Suprapubic skin (tissue), 4 donors: ENCODE results near the gene MTERF2. TPM values are rescaled to one million over a fixed set of nuclear protein-coding genes. Genes with fewer than 3 reads are reported as not detected.
A peak's percentile ranks its signal among the peaks of the same experiment; 100 is the strongest.
"Not testable (repeated sequence)": the region's sequence is repeated elsewhere in the genome, so short reads cannot be mapped to it uniquely, and the experiment has no call there.

Experiments used
- DNase-seq, 2 donors: peaks; one replicate each; pipeline ENCODE4 v3.0.0-alpha.2; 2019; ENCODE audit warnings: low spot score in 2 of 2
- H3K27ac ChIP-seq: fragments of 200-600 bp; sonication (generic); one replicate; pipeline ENCODE4 v1.5.1; 2019
- H3K27me3 ChIP-seq: fragments of 200-600 bp; sonication (generic); one replicate; pipeline ENCODE4 v1.5.1; 2019
- H3K36me3 ChIP-seq: fragments of 200-600 bp; sonication (generic); one replicate; pipeline ENCODE4 v1.5.1; 2019
- H3K4me1 ChIP-seq: fragments of 200-600 bp; sonication (generic); one replicate; pipeline ENCODE4 v1.5.1; 2019
- H3K4me3 ChIP-seq: fragments of 200-600 bp; sonication (generic); one replicate; pipeline ENCODE4 v1.5.1; 2019; ENCODE audit warnings: mild to moderate bottlenecking
- H3K9me3 ChIP-seq: fragments of 200-600 bp; sonication (generic); one replicate; pipeline ENCODE4 v1.5.1; 2019
- CTCF ChIP-seq, 2 donors: fragments of 200-600 bp in 1 of 2; fragments of 450-650 bp in 1 of 2; sonication (generic) in 1 of 2; IDR thresholded peaks; one replicate each; pipeline ENCODE4 v1.5.1; 2016 to 2019; ENCODE audit warnings: antibody characterized with exemption in 2 of 2, mild to moderate bottlenecking in 1 of 2, moderate library complexity in 1 of 2
- EP300 ChIP-seq: sonication (generic); formaldehyde crosslinking; IDR thresholded peaks from one replicate; pipeline ENCODE4 v1.6.1; 2017; ENCODE audit warnings: antibody characterized with exemption
- POLR2A ChIP-seq, 2 donors: fragments of 450-650 bp; IDR thresholded peaks; one replicate each; pipeline ENCODE4 v1.6.1; 2017; ENCODE audit warnings: antibody characterized with exemption in 2 of 2, mild to moderate bottlenecking in 2 of 2, moderate library complexity in 2 of 2
- POLR2AphosphoS5 ChIP-seq, 3 donors: sonication (generic); formaldehyde crosslinking; IDR thresholded peaks; one replicate each; pipeline ENCODE4 v1.6.1; 2017; ENCODE audit warnings: antibody characterized with exemption in 3 of 3
- WGBS: methylation state at CpG from one replicate; pipeline ENCODE4 v1.1.5; 2018; 5-methylcytosine and 5-hydroxymethylcytosine counted together
- total RNA-seq, 4 donors: library from RNA; depleted of rRNA; stranded (reverse); fragments of >200 nt; gene quantifications; one replicate each; pipeline ENCODE4 v1.1.0, GENCODE V29; 2016

The MTERF2 gene
- total RNA-seq, 4 donors from 2014 or later: 9.4 to 20.7 (median 16.3) TPM

- 73% methylated on average over 2 of the region's 2 CpGs for WGBS
- Histone ChIP-seq H3K9me3 (no peaks in the 10 kb centered on the region), H3K4me3 (no peak overlapping the region), H3K4me1 (peaks cover 46% of the 10 kb centered on the region), H3K36me3 (no peaks in the 10 kb centered on the region), H3K27me3 (no peaks in the 10 kb centered on the region), H3K27ac (no peak overlapping the region)
- no peak for TF ChIP-seq EP300
- TF ChIP-seq POLR2AphosphoS5 (IDR thresholded peaks at IDR 0.05): no peak
- no peak for TF ChIP-seq CTCF (IDR thresholded peaks at IDR 0.05)
- no peak for TF ChIP-seq POLR2A (IDR thresholded peaks at IDR 0.05)
- DNase-seq: no peak
Measured at GRCh38 chr12:107031061-107031460, 44.1 kb upstream of the MTERF2 start.

GRCh38 chr12:107029081-107029480 is 42.1 kb upstream of the MTERF2 start:
- Histone ChIP-seq H3K27me3 (no peaks in the 10 kb centered on the region), H3K4me1 (peaks cover 46% of the 10 kb centered on the region), H3K4me3 (no peak overlapping the region), H3K9me3 (no peaks in the 10 kb centered on the region), H3K27ac (no peak overlapping the region), H3K36me3 (no peaks in the 10 kb centered on the region)
- TF ChIP-seq EP300: no peak
- no peak for TF ChIP-seq POLR2AphosphoS5 (IDR thresholded peaks at IDR 0.05)
- no peak for TF ChIP-seq CTCF (IDR thresholded peaks at IDR 0.05)
- no peak for TF ChIP-seq POLR2A (IDR thresholded peaks at IDR 0.05)
- no peak for DNase-seq
- WGBS: 83% methylated on average over 7 of the region's 7 CpGs

- no peak for DNase-seq
- TF ChIP-seq CTCF (IDR thresholded peaks at IDR 0.05) (no peak), POLR2A (IDR thresholded peaks at IDR 0.05) (peak in 1 of 2 donors; percentile 51), POLR2AphosphoS5 (IDR thresholded peaks at IDR 0.05) (peak in 1 of 3 donors; percentile 45), EP300 (peak; percentile 75)
- WGBS: 1% methylated on average over 2 of the region's 2 CpGs
- Histone ChIP-seq H3K4me1 (peaks cover 49% of the 10 kb centered on the region), H3K27ac (peak overlapping the region; percentile 89), H3K9me3 (no peaks in the 10 kb centered on the region), H3K36me3 (no peaks in the 10 kb centered on the region), H3K27me3 (no peaks in the 10 kb centered on the region), H3K4me3 (no peak overlapping the region)
Measured at GRCh38 chr12:107027636-107028053, 40.7 kb upstream of the MTERF2 start.

- Histone ChIP-seq H3K9me3 (no peaks in the 10 kb centered on the region), H3K27me3 (no peaks in the 10 kb centered on the region), H3K4me1 (peaks cover 49% of the 10 kb centered on the region), H3K36me3 (no peaks in the 10 kb centered on the region), H3K4me3 (no peak overlapping the region), H3K27ac (peak overlapping the region; percentile 89)
- TF ChIP-seq EP300 (no peak), POLR2A (IDR thresholded peaks at IDR 0.05) (no peak), POLR2AphosphoS5 (IDR thresholded peaks at IDR 0.05) (no peak), CTCF (IDR thresholded peaks at IDR 0.05) (no peak)
- DNase-seq: no peak
- WGBS: 40% methylated on average over 4 of the region's 4 CpGs
Measured at GRCh38 chr12:107026806-107027635, 40.1 kb upstream of the MTERF2 start.

- H3K27me3 ChIP-seq, H3K36me3 ChIP-seq, H3K9me3 ChIP-seq, DNase-seq, H3K4me3 ChIP-seq: not testable (repeated sequence)
- H3K27ac ChIP-seq: peak overlapping the region; percentile 89
- peaks cover 49% of the 10 kb centered on the region for H3K4me1 ChIP-seq
Measured at GRCh38 chr12:107026356-107026755, 39.4 kb upstream of the MTERF2 start.
